GM18907 (cell line): ENCODE data around the gene NXPE3.

Experiments
- ATAC-seq: cut with Tn5 transposase; IDR thresholded peaks from one replicate; pipeline ENCODE4 v1.9.1; 2021; ENCODE audit warnings: mild to moderate bottlenecking, moderate library complexity; ENCODE audit not compliant: unreplicated experiment

NXPE3 gene

GRCh38 chr3:101873619-101874018 is 94.6 kb downstream of the NXPE3 start:
- no peak for ATAC-seq

DNA sequence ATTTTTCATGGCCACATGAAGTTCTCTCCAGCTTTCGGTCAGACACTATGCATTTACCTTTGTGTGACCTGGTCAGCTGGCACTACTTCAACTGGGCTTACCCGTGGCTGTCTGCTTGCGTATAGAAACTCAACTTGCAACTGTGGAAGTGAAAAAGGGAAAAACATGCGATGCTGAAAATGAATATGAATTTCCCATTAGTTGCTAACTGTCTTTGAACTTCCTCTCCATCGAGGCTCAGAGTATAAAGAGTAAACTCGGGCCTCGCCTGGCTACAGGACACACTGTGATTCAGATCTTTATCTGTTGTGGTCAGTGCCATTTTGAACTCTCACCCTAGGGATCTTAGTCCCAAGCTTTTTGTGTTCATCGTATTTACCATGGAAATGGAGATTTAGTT is 97.1 kb downstream of the NXPE3 start:
- no peak for ATAC-seq
